Small intestine (tissue), 7 donors: ENCODE data around the gene ZC3H8. TPM values are rescaled to one million over a fixed set of nuclear protein-coding genes. Genes with fewer than 3 reads are reported as not detected.

Experiments used
- DNase-seq, 2 donors: peaks; one replicate each; pipeline versions ENCODE4 v3.0.0 to v3.0.0-alpha.2; 2013
- FAIRE-seq: peaks from 2 replicates; lab custom pipeline; 2012; peaks lifted over from hg19 to GRCh38; lab: Jason Lieb, UNC
- H3K27ac ChIP-seq, 3 donors: one replicate each; pipeline ENCODE4 v1.5.1; 2013; ENCODE audit warnings: low read length in 2 of 3, mild to moderate bottlenecking in 2 of 3, control low read depth in 1 of 3, inconsistent platforms in 1 of 3, low read depth in 1 of 3, moderate library complexity in 1 of 3
- H3K27me3 ChIP-seq, 3 donors: one replicate each; pipeline ENCODE4 v1.6.1; 2013; ENCODE audit warnings: low read length in 3 of 3, inconsistent platforms in 1 of 3; ENCODE audit not compliant: control insufficient read depth in 3 of 3, insufficient read depth in 3 of 3
- H3K36me3 ChIP-seq, 3 donors: one replicate each; pipeline ENCODE4 v1.6.1; 2013; ENCODE audit warnings: low read length in 3 of 3, inconsistent platforms in 1 of 3, low read depth in 1 of 3, mild to moderate bottlenecking in 1 of 3, moderate library complexity in 1 of 3; ENCODE audit not compliant: control insufficient read depth in 3 of 3, insufficient read depth in 2 of 3
- H3K4me1 ChIP-seq, 3 donors: one replicate each; pipeline ENCODE4 v1.6.1; 2013; ENCODE audit warnings: low read length in 2 of 3, inconsistent platforms in 1 of 3, low read depth in 1 of 3, mild to moderate bottlenecking in 1 of 3, moderate library complexity in 1 of 3; ENCODE audit not compliant: control insufficient read depth in 3 of 3, insufficient read depth in 2 of 3
- H3K4me3 ChIP-seq, 3 donors: one replicate each; pipeline ENCODE4 v1.5.1; 2013; ENCODE audit warnings: low read length in 3 of 3, control low read depth in 1 of 3, inconsistent platforms in 1 of 3, low read depth in 1 of 3, mild to moderate bottlenecking in 1 of 3, moderate library complexity in 1 of 3
- H3K9me3 ChIP-seq, 2 donors: one replicate each; pipeline ENCODE4 v1.6.1; 2013; ENCODE audit warnings: low read depth in 1 of 2, low read length in 1 of 2; ENCODE audit not compliant: control insufficient read depth in 2 of 2, insufficient read depth in 1 of 2
- WGBS, 3 donors: extraction: QIAGEN DNeasy Blood & Tissue Kit; methylation state at CpG; one replicate each; pipeline ENCODE4 v1.1.7; 2013; 5-methylcytosine and 5-hydroxymethylcytosine counted together
- polyA plus RNA-seq, 4 donors: library from polyadenylated mRNA; stranded (reverse) in 3 of 4; unstranded in 1 of 4; fragments of 200-250 nt in 3 of 4; fragments of 120-200 nt in 1 of 4; gene quantifications; one replicate each; pipeline versions ENCODE4 v1.2.1 to v1.2.3, GENCODE V29; 2013
- donor health status: healthy with polysubstance abuse.
- donor health status: control.
- donor health status: control.
- donor health status: Bipolar disorder and iron deficiency.
- donor health status: healthy.

The ZC3H8 gene
- polyA plus RNA-seq, 4 donors, result 3.5 to 13.0 (median 9.0) TPM

GRCh38 chr2:112173646-112174319 is 81.1 kb downstream of the ZC3H8 start:
- no peak overlapping the region for H3K4me3 ChIP-seq
- no peak overlapping the region for H3K27ac ChIP-seq
- H3K27me3 ChIP-seq, result no peaks in the 10 kb centered on the region
- DNase-seq (no peak), FAIRE-seq (no peak)
- no peaks in the 10 kb centered on the region for H3K9me3 ChIP-seq
- no peaks in the 10 kb centered on the region for H3K36me3 ChIP-seq
- WGBS, 3 donors, result 89 to 92% (median 90%) methylated on average over 11 of the region's 11 CpGs
- H3K4me1 ChIP-seq, result no peaks in the 10 kb centered on the region

GRCh38 chr2:112170495-112170894 is 84.3 kb downstream of the ZC3H8 start:
- DNase-seq (no peak), FAIRE-seq (no peak)
- H3K27me3 ChIP-seq, result no peaks in the 10 kb centered on the region
- H3K36me3 ChIP-seq, result no peaks in the 10 kb centered on the region
- H3K9me3 ChIP-seq, result no peaks in the 10 kb centered on the region
- 92 to 100% (median 94%) methylated on average over 4 of the region's 4 CpGs for WGBS, 3 donors
- no peaks in the 10 kb centered on the region for H3K4me1 ChIP-seq
- no peak overlapping the region for H3K27ac ChIP-seq
- no peak overlapping the region for H3K4me3 ChIP-seq

GRCh38 chr2:112168422-112169124 is 86.3 kb downstream of the ZC3H8 start:
- H3K4me1 ChIP-seq, result no peaks in the 10 kb centered on the region
- H3K4me3 ChIP-seq, result no peak overlapping the region
- no peak for DNase-seq
- no peaks in the 10 kb centered on the region for H3K36me3 ChIP-seq
- H3K27me3 ChIP-seq, result no peaks in the 10 kb centered on the region
- no peak overlapping the region for H3K27ac ChIP-seq
- WGBS, 3 donors, result 72 to 84% (median 83%) methylated on average over 10 of the region's 10 CpGs
- no peak for FAIRE-seq
- H3K9me3 ChIP-seq, result no peaks in the 10 kb centered on the region

- Histone ChIP-seq H3K36me3 (no peaks in the 10 kb centered on the region), H3K9me3 (no peaks in the 10 kb centered on the region), H3K27ac (no peak overlapping the region), H3K4me1 (no peaks in the 10 kb centered on the region), H3K4me3 (no peak overlapping the region), H3K27me3 (no peaks in the 10 kb centered on the region)
- 69 to 77% (median 72%) methylated on average over 14 of the region's 14 CpGs for WGBS, 3 donors
- DNase-seq (no peak), FAIRE-seq (no peak)
Measured at GRCh38 chr2:112166806-112167499, 87.9 kb downstream of the ZC3H8 start.

- H3K9me3 ChIP-seq, result no peaks in the 10 kb centered on the region
- H3K27me3 ChIP-seq, result no peaks in the 10 kb centered on the region
- no peaks in the 10 kb centered on the region for H3K4me1 ChIP-seq
- WGBS, 3 donors, result 91 to 93% (median 92%) methylated on average over 4 of the region's 4 CpGs
- no peak overlapping the region for H3K4me3 ChIP-seq
- no peak overlapping the region for H3K27ac ChIP-seq
- FAIRE-seq, result no peak
- DNase-seq, result no peak
- no peaks in the 10 kb centered on the region for H3K36me3 ChIP-seq
Measured at GRCh38 chr2:112165296-112165695, 89.5 kb downstream of the ZC3H8 start.

- no peak for FAIRE-seq
- no peak overlapping the region for H3K27ac ChIP-seq
Measured at GRCh38 chr2:112164876-112165275, 90.0 kb downstream of the ZC3H8 start.

GRCh38 chr2:112163541-112163981 is 91.3 kb downstream of the ZC3H8 start:
- H3K9me3 ChIP-seq, result no peaks in the 10 kb centered on the region
- DNase-seq (no peak), FAIRE-seq (no peak)
- H3K27ac ChIP-seq, result no peak overlapping the region
- H3K27me3 ChIP-seq, result no peaks in the 10 kb centered on the region
- no peak overlapping the region for H3K4me3 ChIP-seq
- no peaks in the 10 kb centered on the region for H3K4me1 ChIP-seq
- no peaks in the 10 kb centered on the region for H3K36me3 ChIP-seq
- 82 to 87% (median 83%) methylated on average over 9 of the region's 9 CpGs for WGBS, 3 donors

More at GRCh38 chr2:112164876-112165275, 90.0 kb downstream of the ZC3H8 start:
- DNase-seq, result no peak
- Histone ChIP-seq H3K36me3 (no peaks in the 10 kb centered on the region), H3K27me3 (no peaks in the 10 kb centered on the region), H3K4me1 (no peaks in the 10 kb centered on the region), H3K4me3 (no peak overlapping the region), H3K9me3 (no peaks in the 10 kb centered on the region)
- 84 to 92% (median 90%) methylated on average over 11 of the region's 11 CpGs for WGBS, 3 donors

GRCh38 chr2:112162956-112163355 is 91.9 kb downstream of the ZC3H8 start:
- no peak overlapping the region for H3K4me3 ChIP-seq
- H3K9me3 ChIP-seq, result no peaks in the 10 kb centered on the region
- no peak for FAIRE-seq
- H3K27me3 ChIP-seq, result no peaks in the 10 kb centered on the region
- 94 to 96% (median 94%) methylated on average over 11 of the region's 11 CpGs for WGBS, 3 donors
- no peaks in the 10 kb centered on the region for H3K4me1 ChIP-seq
- no peak for DNase-seq
- H3K27ac ChIP-seq, result no peak overlapping the region
- H3K36me3 ChIP-seq, result no peaks in the 10 kb centered on the region
